Activated CD4-positive, alpha-beta memory T cell treated with anti-CD3 and anti-CD28 coated beads for 36 hours (primary cell): Measurements from ENCODE around the gene VPS4B. TPM values are rescaled to one million over a fixed set of nuclear protein-coding genes. Genes with fewer than 3 reads are reported as not detected.

Source experiments
- CTCF ChIA-PET: fragments of 350-600 bp; sonication (Branson Sonifier 250); formaldehyde crosslinking; loops from one replicate; lab custom pipeline; 2021; ENCODE audit warnings: antibody characterized with exemption, inconsistent platforms; lab: Charles Lee
- POLR2A ChIA-PET: fragments of 350-600 bp; sonication (Branson Sonifier 250); formaldehyde crosslinking; loops from one replicate; lab custom pipeline; 2021; ENCODE audit warnings: antibody characterized with exemption; lab: Charles Lee
- DNase-seq: peaks from one replicate; pipeline ENCODE4 v3.0.0-alpha.2; 2020
- H3K27ac Mint-ChIP-seq: one replicate; pipeline ENCODE4 v1.8.0; 2021; ENCODE audit warnings: mixed read lengths
- H3K27me3 Mint-ChIP-seq: one replicate; pipeline ENCODE4 v1.8.0; 2021; ENCODE audit warnings: mixed read lengths
- H3K36me3 Mint-ChIP-seq: one replicate; pipeline ENCODE4 v1.8.0; 2021; ENCODE audit warnings: mixed read lengths
- H3K4me1 Mint-ChIP-seq: one replicate; pipeline ENCODE4 v1.8.0; 2021; ENCODE audit warnings: low read depth, mixed read lengths
- H3K4me3 Mint-ChIP-seq: one replicate; pipeline ENCODE4 v1.8.0; 2021; ENCODE audit warnings: mild to moderate bottlenecking, mixed read lengths
- H3K9me3 Mint-ChIP-seq: one replicate; pipeline ENCODE4 v1.8.0; 2021; ENCODE audit warnings: mixed read lengths
- intact Hi-C: fragments of 100-400 bp; cut with micrococcal nuclease; formaldehyde crosslinking; loops from one replicate; pipeline ENCODE4 v1.15.1; 2023
- total RNA-seq, 2 experiments: library from RNA; stranded (reverse); gene quantifications; one replicate each; pipeline ENCODE4 v1.2.3, GENCODE V29; 2021

The VPS4B gene
- total RNA-seq, 2 experiments from 2014 or later, result 41.7 to 43.3 TPM

- Mint-ChIP-seq H3K4me3 (no peak overlapping the region), H3K36me3 (no peaks in the 10 kb centered on the region), H3K4me1 (no peaks in the 10 kb centered on the region), H3K9me3 (no peaks in the 10 kb centered on the region), H3K27ac (no peak overlapping the region), H3K27me3 (no peaks in the 10 kb centered on the region)
- intact Hi-C loops, result no loop called here
- ChIA-PET CTCF (interaction anchor here (0.9 kb wide), 1 partner anchor 107 kb away, joined by 4 read pairs; no protein-coding TSS in a partner anchor), POLR2A (no interaction called here)
- no peak for DNase-seq
Observed at GRCh38 chr18:63447066-63447465, 24.8 kb upstream of the VPS4B start.

DNA sequence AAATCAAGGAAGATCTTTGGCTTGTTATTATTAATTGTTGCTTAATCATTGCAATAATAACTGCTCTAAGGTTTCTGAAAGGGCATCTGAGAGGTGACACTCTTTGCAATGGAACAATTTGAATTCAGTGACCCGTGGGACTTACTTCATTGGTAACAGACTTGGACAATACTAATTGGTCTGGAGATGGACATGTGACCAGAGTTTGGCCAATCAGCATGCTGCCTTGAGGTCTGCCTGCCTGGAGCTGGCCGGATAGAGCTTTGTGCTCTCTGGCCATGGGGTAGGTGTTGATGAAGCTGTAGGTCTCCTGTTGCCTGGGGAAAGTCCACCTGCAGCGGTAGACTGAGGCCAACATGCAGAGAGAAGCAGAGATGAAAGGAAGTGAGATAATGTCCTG, 24.0 kb upstream of the VPS4B start:
- no peaks in the 10 kb centered on the region for H3K4me1 Mint-ChIP-seq
- no peak overlapping the region for H3K27ac Mint-ChIP-seq
- H3K27me3 Mint-ChIP-seq, result no peaks in the 10 kb centered on the region
- H3K36me3 Mint-ChIP-seq, result no peaks in the 10 kb centered on the region
- no peak overlapping the region for H3K4me3 Mint-ChIP-seq
- CTCF ChIA-PET, result interaction anchor here (0.9 kb wide), 1 partner anchor 106 kb away, joined by 4 read pairs; no protein-coding TSS in a partner anchor
- no peak for DNase-seq
- intact Hi-C loops, result no loop called here
- POLR2A ChIA-PET, result no interaction called here
- no peaks in the 10 kb centered on the region for H3K9me3 Mint-ChIP-seq

DNA sequence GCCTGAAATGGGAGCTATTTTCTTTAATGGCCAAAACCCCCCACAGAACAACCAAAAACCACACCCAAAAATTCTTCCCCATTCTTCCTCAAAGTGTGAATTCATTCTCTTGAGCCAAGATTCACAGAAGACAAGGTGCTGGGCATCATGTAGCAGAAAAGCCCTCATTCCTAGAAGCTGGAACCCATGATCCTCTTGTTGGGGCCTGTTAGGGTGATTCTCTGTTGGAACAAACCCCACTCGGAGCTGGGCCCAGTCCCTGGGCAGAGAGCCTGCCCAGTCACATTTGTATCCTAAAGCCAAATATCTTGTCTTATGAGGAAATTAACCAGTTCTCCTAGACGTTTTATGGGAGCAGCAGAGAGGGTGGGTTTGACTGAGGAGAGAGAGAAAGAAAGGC, 22.8 kb upstream of the VPS4B start:
- POLR2A ChIA-PET, result interaction anchor here (0.7 kb wide), 1 partner anchor 756 kb away, joined by 3 read pairs; no protein-coding TSS in a partner anchor

DNA sequence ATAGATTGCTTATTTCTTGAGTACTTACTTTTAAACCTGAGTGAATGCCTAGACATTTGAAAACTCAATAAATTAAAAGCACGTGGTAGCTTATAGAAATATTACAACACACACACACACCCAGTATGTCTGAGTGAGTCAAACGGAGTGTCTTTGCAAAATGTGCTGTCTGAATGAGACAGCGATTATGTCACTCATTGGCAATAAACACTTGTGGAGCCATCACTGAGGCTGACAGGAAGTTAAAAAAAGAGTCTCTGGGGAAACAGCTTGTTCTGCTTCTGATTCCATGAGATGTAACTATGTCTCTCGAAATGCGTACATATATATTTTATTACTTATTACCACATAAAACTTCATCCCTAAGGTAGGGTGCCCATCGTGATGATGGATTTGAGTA, 22.3 kb upstream of the VPS4B start:
- Mint-ChIP-seq H3K9me3 (no peaks in the 10 kb centered on the region), H3K4me3 (no peak overlapping the region), H3K27me3 (no peaks in the 10 kb centered on the region), H3K36me3 (no peaks in the 10 kb centered on the region), H3K27ac (no peak overlapping the region), H3K4me1 (no peaks in the 10 kb centered on the region)
- CTCF ChIA-PET, result interaction anchor here (0.6 to 1.4 kb wide), 2 partner anchors 67 to 105 kb away, joined by 4 read pairs; no protein-coding TSS in a partner anchor
- POLR2A ChIA-PET, result interaction anchor here (0.6 to 0.7 kb wide), 2 partner anchors 173 to 756 kb away, joined by 3 to 4 read pairs; no protein-coding TSS in a partner anchor
- no peak for DNase-seq
- intact Hi-C loops, result no loop called here

More for the DNA sequence above, 22.8 kb upstream of the VPS4B start:
- no peak for DNase-seq
- Mint-ChIP-seq H3K4me3 (no peak overlapping the region), H3K4me1 (no peaks in the 10 kb centered on the region), H3K27me3 (no peaks in the 10 kb centered on the region), H3K9me3 (no peaks in the 10 kb centered on the region), H3K36me3 (no peaks in the 10 kb centered on the region), H3K27ac (no peak overlapping the region)
- intact Hi-C loops, result no loop called here
- CTCF ChIA-PET, result interaction anchor here (1.4 kb wide), 1 partner anchor 105 kb away, joined by 4 read pairs; no protein-coding TSS in a partner anchor

GRCh38 chr18:63443829-63444228, 21.6 kb upstream of the VPS4B start:
- Mint-ChIP-seq H3K27me3 (no peaks in the 10 kb centered on the region), H3K27ac (no peak overlapping the region), H3K4me1 (no peaks in the 10 kb centered on the region), H3K36me3 (no peaks in the 10 kb centered on the region), H3K4me3 (no peak overlapping the region), H3K9me3 (no peaks in the 10 kb centered on the region)
- intact Hi-C loops, result no loop called here
- CTCF ChIA-PET, result interaction anchor here (0.6 to 1.4 kb wide), 2 partner anchors 68 to 104 kb away, joined by 4 read pairs; no protein-coding TSS in a partner anchor
- POLR2A ChIA-PET, result interaction anchor here (0.6 kb wide), 1 partner anchor 172 kb away, joined by 4 read pairs; no protein-coding TSS in a partner anchor
- DNase-seq, result peak; percentile 15

DNA sequence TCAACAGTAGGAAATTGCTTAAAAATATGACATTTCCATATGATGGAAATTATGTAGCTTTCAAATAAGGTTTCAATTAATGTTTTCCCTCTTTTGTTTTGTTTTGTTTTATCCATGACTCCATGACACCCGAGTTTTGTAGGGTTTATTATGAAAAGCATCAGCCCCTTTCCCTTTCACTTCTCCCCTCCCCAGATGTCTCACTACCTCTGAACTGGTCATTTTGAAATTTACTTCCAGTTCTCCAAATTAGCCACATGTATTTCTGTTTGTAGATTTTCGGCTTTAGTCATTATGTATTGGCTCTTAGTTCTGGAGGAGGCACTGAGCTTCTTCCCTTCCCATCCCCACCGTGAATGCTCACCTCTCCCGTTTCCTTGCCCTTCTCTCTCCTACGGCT, 18.6 kb upstream of the VPS4B start:
- Mint-ChIP-seq H3K9me3 (no peaks in the 10 kb centered on the region), H3K27ac (no peak overlapping the region), H3K27me3 (peaks cover 7% of the 10 kb centered on the region), H3K4me1 (no peaks in the 10 kb centered on the region), H3K36me3 (no peaks in the 10 kb centered on the region), H3K4me3 (no peak overlapping the region)
- intact Hi-C loops, result no loop called here
- DNase-seq, result no peak
- POLR2A ChIA-PET, result no interaction called here
- CTCF ChIA-PET, result interaction anchor here (0.7 to 7.2 kb wide), 7 partner anchors 46 to 424 kb away, joined by 3 to 102 read pairs (median 4); no protein-coding TSS in a partner anchor

DNA sequence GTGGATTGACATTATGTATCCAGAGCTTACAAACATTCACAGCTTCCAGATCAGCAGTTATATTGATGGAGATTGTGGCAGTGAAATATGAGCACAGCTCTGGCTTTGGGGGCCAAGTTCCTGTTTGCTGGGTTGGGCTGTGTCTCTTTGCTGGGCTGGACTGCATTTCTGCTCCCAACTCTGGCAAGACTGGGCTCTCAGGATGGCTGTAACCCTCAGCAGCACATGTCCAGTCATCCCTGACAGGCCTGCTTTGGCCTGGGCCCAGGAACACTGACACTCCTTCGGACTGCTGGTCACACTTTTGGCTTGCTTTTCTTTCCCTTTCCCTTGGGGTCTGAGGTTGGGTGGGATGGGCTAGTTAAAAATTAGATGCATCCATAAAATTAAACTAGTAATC, 17.9 kb upstream of the VPS4B start:
- H3K4me3 Mint-ChIP-seq, result no peak overlapping the region
- peaks cover 7% of the 10 kb centered on the region for H3K27me3 Mint-ChIP-seq
- POLR2A ChIA-PET, result no interaction called here
- intact Hi-C loops, result no loop called here
- no peak for DNase-seq
- no peaks in the 10 kb centered on the region for H3K4me1 Mint-ChIP-seq
- no peaks in the 10 kb centered on the region for H3K9me3 Mint-ChIP-seq
- no peak overlapping the region for H3K27ac Mint-ChIP-seq
- CTCF ChIA-PET, result interaction anchor here (0.9 to 7.2 kb wide), 15 partner anchors 17 to 431 kb away, joined by 3 to 102 read pairs (median 8); no protein-coding TSS in a partner anchor
- H3K36me3 Mint-ChIP-seq, result no peaks in the 10 kb centered on the region

GRCh38 chr18:63439334-63439733, 17.1 kb upstream of the VPS4B start:
- DNase-seq, result peak; percentile 54
- Mint-ChIP-seq H3K4me1 (no peaks in the 10 kb centered on the region), H3K27ac (no peak overlapping the region), H3K27me3 (peaks cover 7% of the 10 kb centered on the region), H3K4me3 (no peak overlapping the region), H3K9me3 (no peaks in the 10 kb centered on the region), H3K36me3 (no peaks in the 10 kb centered on the region)
- ChIA-PET CTCF (interaction anchor here (0.5 to 7.2 kb wide), 42 partner anchors 9 to 439 kb away, joined by 3 to 102 read pairs (median 5); partner anchors contain the start of genes BCL2, KDSR and VPS4B), POLR2A (interaction anchor here (0.8 to 1.0 kb wide), 2 partner anchors 19 to 73 kb away, joined by 3 to 4 read pairs; no protein-coding TSS in a partner anchor)
- intact Hi-C loops, result loop anchor here (1.0 to 5.0 kb wide), 6 partner anchors 17 to 423 kb away; partner anchors contain the start of gene VPS4B

DNA sequence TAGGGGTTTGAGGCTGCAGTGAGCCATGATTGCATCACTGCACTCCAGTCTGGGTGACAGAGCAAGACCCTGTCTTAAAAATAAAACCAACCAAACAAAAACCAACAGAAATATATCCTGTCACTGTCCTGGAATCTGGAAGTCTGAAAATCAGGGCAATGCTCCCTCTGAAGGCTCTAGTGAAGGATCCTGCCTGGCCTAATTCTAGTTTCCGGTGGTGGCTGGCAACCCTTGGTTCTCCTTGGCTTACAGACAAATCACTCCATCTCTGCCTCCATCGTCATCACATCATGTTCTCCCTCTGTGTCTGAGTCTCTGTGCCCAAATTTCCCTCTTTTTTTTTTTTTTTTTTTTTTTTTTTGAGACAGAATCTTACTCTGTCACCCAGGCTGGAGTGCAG, 15.9 kb upstream of the VPS4B start:
- H3K36me3 Mint-ChIP-seq, result no peaks in the 10 kb centered on the region
- H3K27me3 Mint-ChIP-seq, result peaks cover 12% of the 10 kb centered on the region
- CTCF ChIA-PET, result interaction anchor here (0.6 to 7.2 kb wide), 23 partner anchors 11 to 873 kb away, joined by 3 to 102 read pairs (median 4); partner anchors contain the start of genes KDSR and VPS4B
- no peak overlapping the region for H3K4me3 Mint-ChIP-seq
- H3K27ac Mint-ChIP-seq, result no peak overlapping the region
- DNase-seq, result no peak
- POLR2A ChIA-PET, result no interaction called here
- no peaks in the 10 kb centered on the region for H3K4me1 Mint-ChIP-seq
- no peaks in the 10 kb centered on the region for H3K9me3 Mint-ChIP-seq
- intact Hi-C loops, result loop anchor here (2.0 to 5.0 kb wide), 2 partner anchors 306 to 319 kb away; no protein-coding TSS in a partner anchor

GRCh38 chr18:63433334-63433866, 11.1 kb upstream of the VPS4B start:
- peaks cover 26% of the 10 kb centered on the region for H3K27me3 Mint-ChIP-seq

DNA sequence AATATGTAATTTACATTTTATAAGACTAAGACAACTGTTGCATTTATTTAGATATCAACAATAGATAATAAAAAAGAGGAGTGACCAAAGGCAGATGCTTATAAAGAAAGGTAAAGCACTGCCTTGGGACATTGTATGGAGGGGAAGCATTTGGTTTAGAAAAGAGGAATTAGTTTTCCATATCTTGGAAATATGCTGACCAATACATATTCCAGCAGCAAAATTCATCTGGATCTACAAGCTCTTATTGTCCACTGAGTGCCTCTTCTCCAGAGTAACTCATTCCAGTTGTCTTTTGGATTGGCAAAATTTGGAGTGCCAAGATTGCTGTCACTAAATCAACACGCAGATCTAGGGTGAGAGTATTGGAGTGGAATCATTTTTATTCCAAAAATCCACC, 8.9 kb upstream of the VPS4B start:
- no peaks in the 10 kb centered on the region for H3K36me3 Mint-ChIP-seq
- H3K4me1 Mint-ChIP-seq, result peaks cover 7% of the 10 kb centered on the region
- H3K27me3 Mint-ChIP-seq, result peaks cover 22% of the 10 kb centered on the region
- H3K9me3 Mint-ChIP-seq, result no peaks in the 10 kb centered on the region
- ChIA-PET POLR2A (no interaction called here), CTCF (interaction anchor here (1.0 to 1.3 kb wide), 2 partner anchors 8 to 716 kb away, joined by 3 to 6 read pairs; no protein-coding TSS in a partner anchor)
- H3K4me3 Mint-ChIP-seq, result no peak overlapping the region
- intact Hi-C loops, result no loop called here
- H3K27ac Mint-ChIP-seq, result no peak overlapping the region
- no peak for DNase-seq

More at GRCh38 chr18:63433334-63433866, 11.1 kb upstream of the VPS4B start:
- ChIA-PET CTCF (interaction anchor here (1.4 kb wide), 1 partner anchor 451 kb away, joined by 3 read pairs; no protein-coding TSS in a partner anchor), POLR2A (interaction anchor here (0.5 kb wide), 1 partner anchor 40 kb away, joined by 3 read pairs; no protein-coding TSS in a partner anchor)
- no peaks in the 10 kb centered on the region for H3K4me1 Mint-ChIP-seq
- DNase-seq, result no peak
- no peak overlapping the region for H3K4me3 Mint-ChIP-seq
- no peak overlapping the region for H3K27ac Mint-ChIP-seq
- no peaks in the 10 kb centered on the region for H3K9me3 Mint-ChIP-seq
- intact Hi-C loops, result no loop called here
- H3K36me3 Mint-ChIP-seq, result no peaks in the 10 kb centered on the region

- H3K27me3 Mint-ChIP-seq, result peaks cover 22% of the 10 kb centered on the region
- no peak for DNase-seq
- intact Hi-C loops, result no loop called here
- no peak overlapping the region for H3K27ac Mint-ChIP-seq
- no peak overlapping the region for H3K4me3 Mint-ChIP-seq
- POLR2A ChIA-PET, result no interaction called here
- CTCF ChIA-PET, result interaction anchor here (1.0 to 1.3 kb wide), 2 partner anchors 9 to 716 kb away, joined by 3 to 6 read pairs; no protein-coding TSS in a partner anchor
- no peaks in the 10 kb centered on the region for H3K9me3 Mint-ChIP-seq
- H3K4me1 Mint-ChIP-seq, result peaks cover 7% of the 10 kb centered on the region
- H3K36me3 Mint-ChIP-seq, result no peaks in the 10 kb centered on the region
Observed at GRCh38 chr18:63430526-63430925, 8.2 kb upstream of the VPS4B start.
